Activated CD4-positive, alpha-beta T cell treated with anti-CD3 and anti-CD28 coated beads, Interleukin-2, amount 50 U/mL, for 24 hours (primary cell): ENCODE results near the gene IFNG.

Source experiments
- DNase-seq, 2 donors: peaks; one replicate each; pipeline ENCODE4 v3.0.0-alpha.2; 2020; ENCODE audit warnings: low read depth in 1 of 2, low spot score in 1 of 2

The IFNG gene

GRCh38 chr12:68118096-68118755 is 41.3 kb downstream of the IFNG start:
- no peak for DNase-seq

DNA sequence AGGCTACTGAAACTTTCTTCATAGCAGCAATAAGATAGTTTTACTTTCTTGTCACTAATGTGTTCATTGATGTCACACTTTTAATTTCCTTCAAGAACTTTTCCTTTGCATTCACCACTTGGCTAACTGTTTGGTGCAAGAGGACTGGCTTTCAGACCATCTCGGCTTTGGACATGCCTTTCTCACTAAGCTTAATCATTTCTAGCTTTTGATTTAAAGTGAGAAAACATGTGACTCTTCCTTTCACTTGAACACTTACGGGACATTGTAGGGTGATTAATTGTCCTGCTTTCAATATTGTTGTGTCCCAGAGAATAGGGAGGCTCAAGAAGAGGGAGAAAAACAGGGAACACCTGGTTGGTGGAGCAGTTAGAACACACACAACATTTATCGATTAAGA is 41.9 kb downstream of the IFNG start:
- no peak for DNase-seq

DNA sequence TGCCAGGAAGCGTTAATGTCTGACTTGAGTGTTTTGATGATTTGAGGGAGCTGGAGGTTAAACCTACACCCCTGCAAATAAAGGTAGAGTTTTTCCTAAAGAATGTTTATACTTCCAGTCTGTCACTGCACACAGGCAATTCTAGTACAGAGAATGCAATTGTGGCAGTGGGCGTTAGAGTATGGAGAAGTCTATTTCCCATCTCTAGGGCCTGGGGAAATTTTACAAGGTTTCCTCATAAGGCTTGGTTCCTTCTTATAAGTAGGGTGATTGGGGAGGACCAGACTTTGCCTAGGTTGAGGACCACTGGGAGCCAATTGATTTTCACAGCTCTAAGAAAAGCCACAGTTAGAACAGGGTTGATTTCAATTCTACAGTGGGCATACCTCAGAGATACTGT is 44.3 kb downstream of the IFNG start:
- no peak for DNase-seq

DNA sequence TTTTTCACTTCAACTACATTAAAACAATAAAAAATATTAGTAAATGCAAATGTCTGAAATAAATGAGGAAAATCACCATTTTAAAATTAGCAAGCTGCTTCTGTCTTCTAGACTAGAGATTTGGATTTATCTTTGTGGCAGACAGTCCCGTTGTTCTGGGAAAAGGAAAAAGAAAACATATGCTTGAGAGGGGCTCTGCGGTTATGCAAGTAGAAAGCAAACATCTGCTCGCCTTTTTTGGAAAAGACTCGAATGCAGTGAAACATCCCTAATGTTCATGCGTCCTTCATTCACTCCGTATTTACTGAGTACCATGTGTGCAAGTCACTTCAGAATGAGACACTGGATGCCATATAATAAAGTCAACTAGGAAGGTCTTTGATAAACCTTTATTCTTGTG is 44.9 kb downstream of the IFNG start:
- no peak for DNase-seq

DNA sequence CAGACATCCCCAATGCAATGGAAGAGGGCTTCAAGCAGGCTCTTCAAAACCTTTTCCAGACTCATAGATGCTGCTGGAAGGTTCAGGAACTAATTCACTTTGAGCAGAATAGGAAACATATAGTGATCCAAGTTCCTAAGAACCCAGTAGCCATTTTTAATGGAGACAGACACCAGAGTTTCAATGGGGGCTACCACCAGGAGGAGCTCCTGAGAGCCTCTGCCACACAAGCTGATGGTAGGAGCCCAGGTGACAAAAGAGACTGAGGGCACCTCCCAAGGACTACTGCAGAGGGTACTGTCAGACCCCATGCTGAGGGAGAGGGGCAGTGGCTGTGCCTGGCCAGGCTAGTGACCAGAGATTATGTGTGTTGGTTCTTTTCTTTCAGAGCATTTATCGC is 45.9 kb downstream of the IFNG start:
- DNase-seq: peak in 1 of 2 donors; percentile 28

DNA sequence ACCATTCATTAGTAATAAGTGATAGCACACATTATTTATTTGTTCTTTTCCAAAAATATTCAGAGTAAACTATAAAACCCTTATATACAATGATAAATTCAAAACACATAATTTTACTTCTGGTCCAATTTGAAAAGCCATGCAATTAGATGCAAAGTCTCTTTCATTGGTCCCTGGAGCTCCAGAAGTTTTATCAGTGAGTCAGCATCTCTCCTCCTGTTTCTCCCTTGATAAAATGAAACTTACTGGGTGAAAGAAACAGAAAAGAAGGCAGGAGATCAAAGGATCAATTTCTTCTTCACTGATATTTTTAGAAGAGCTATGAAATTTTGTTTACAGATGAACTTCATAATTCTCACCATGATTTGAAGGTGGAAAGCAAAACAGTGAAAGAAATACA is 47.5 kb downstream of the IFNG start:
- no peak for DNase-seq

DNA sequence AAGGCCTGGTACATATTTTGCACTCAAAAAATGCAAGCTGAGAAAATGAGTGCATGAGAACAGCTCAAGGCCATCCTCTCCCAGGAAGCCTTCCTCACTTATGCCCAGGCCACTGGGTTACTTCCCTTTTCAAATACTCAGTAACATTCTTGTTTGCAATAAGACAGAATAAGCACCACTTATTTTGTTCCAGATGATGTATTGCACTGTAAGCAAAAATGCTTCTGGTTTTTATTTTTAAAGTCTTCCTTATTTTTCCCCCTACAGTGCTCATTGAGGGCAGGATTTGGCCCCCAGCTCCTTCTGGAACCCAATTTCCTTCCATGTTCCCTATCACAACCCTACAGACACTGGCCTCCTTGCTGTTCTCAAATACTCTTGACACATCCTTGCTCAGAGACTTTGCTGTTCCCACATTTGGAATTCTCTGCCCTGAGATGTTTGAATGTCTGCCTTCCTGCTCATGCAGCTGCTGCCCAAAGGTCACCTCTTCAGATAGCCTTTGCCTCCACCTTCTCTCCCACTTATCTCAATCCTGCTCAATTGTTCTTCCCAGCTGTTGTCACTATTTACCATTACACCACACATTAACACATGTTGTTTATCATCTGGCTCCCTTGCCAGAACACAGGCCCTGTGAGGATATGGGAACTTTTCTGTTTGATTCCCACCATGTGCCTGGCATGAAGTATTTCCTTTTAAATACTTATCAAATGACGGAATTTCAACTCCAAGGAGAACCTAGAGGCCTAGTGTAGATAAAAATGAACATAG is 49.9 kb downstream of the IFNG start:
- no peak for DNase-seq

DNA sequence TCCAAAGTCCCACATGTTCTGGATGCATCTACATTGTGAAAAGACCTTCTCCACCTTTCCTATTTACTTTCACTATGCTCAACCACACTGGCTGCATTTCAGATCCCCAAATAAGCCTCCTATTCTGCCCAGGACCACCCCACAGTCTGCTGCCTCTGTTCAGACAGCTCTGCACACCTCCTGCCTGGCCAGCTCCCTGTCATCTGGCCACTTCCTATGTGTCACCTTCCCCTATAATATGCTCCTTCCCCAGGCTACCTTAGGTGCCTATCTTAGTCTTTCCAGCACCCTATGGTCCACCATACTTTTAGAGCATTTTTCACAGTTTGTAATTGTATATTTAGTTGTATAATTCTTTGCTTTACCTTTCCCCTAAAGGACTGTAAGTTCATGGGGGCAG is 50.5 kb downstream of the IFNG start:
- DNase-seq: no peak

- DNase-seq: no peak
Measured at GRCh38 chr12:68106660-68107059, 52.9 kb downstream of the IFNG start.

DNA sequence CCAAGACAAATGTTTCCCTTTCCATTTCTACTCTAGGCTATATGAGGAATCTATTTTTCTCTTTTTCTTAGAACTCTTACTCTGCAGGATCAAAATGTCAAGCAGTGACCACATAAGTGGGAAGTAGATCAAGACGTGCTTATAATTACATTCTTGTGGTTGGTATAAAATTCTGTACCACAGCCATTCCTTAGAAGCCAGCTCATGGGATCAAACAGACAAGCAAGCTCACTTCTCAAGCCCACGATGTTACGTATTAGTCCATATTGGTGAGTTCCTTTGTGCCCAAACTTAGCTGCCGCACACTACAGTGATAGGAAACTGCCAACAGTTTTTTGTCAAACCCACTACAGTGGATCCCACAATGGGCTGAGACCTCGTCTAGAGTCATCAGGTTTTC is 53.4 kb downstream of the IFNG start:
- no peak for DNase-seq
